GM21447 (cell line): ENCODE results near the gene CCDC142.

Experiments used
- ATAC-seq: cut with Tn5 transposase; IDR thresholded peaks from one replicate; pipeline ENCODE4 v1.9.1; 2021; ENCODE audit not compliant: unreplicated experiment

Gene CCDC142

DNA sequence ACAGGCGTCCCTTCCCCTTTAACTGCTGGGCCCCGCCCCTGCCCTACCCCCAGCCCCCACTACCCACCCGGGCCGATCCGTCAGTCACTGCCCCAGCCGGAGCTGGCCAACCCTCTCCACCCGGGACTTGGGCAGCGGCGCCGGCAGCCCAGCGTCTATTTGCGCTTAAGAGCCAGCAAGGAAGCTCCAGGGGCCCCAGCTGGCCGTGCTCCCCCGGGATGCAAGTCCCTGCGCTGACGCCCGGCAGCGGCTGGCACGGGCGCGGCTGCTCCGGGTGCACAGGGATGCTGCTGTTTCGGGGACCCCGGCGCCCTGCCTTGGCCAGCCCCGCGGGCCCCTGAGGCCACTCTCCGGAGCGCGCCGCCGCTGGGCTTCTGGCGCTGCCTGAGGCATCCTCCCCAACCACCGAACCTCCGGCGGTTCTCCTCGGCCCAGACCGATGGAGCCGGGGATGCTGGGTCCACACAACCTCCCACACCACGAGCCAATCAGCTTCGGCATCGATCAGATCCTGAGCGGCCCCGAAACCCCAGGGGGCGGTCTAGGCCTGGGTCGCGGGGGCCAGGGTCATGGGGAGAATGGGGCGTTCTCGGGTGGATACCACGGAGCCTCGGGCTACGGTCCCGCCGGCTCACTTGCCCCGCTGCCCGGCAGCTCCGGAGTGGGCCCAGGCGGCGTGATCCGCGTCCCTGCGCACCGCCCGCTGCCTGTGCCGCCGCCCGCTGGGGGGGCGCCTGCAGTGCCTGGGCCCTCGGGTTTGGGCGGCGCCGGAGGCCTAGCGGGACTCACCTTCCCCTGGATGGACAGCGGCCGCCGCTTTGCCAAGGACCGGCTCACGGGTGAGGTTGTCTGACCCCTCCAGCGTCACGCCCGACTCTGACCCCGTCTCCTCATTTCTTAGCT lies 31.8 kb upstream of the CCDC142 start, which contains the start of gene TLX2:
TSS of gene TLX2 (plus strand) at position 83 of the 903 bp plus-strand sequence. CDS start at position 440, 357 bp downstream.
- no peak for ATAC-seq

DNA sequence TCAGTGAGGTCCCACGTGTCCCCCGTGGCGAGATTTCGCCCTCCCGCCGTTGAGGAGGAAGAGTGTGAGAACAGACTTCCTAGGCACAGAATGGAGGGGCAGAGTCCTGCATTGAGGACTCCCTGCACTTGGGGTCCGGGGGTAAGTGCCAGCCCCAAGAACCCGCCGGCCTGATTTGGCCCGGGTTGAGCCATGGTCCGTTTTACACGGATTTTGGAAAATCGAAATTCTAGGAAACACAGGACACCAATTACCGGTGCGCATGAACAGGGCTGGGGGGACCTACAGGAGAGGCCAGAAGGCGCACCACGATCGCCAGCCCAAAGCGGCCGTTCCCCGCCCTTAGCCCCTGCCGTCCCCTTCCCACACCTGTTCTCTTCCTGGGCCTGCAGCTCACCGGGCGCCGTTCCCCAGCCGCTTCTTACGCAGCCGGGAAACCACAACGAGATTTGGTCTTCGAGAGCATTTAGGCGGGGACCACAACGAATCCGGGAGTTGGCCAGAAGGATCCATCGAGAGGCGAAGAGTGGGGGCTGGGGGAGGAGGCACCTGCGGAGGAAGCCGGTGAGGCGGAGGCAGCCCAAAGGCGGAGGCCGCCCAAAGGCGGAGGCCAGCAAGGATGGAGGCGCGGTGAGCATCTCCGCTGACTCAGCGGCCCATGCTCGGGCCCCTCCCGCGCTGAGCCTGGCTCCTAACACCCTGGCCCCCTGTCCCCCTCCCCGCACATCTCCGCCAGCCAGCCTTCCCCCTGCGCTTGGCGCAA lies 31.0 kb upstream of the CCDC142 start:
- no peak for ATAC-seq

- no peak for ATAC-seq
These were observed 30.2 kb upstream of the CCDC142 start for GRCh38 chr2:74512744-74513604.

GRCh38 chr2:74511104-74511989 lies 28.5 kb upstream of the CCDC142 start:
- ATAC-seq: no peak

DNA sequence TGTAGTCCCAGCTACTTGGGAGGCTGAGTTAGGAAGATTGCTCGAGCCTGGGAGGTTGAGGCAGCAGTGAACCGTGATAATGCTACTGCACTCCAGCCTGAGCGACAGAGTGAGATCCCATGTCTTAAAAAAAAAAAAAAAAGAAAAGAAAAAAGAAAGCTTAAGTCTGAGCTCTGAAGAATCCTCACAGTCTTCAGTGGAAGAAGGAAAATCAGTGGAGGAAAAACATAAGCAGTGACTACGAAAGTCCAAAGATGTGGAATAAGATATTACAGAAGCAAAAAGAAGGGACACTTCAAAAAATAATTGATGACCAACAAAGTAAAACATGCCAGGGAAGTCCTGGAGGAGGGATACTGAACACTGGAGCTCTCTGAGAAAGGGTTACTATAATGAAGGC lies 27.5 kb upstream of the CCDC142 start:
- ATAC-seq: no peak

DNA sequence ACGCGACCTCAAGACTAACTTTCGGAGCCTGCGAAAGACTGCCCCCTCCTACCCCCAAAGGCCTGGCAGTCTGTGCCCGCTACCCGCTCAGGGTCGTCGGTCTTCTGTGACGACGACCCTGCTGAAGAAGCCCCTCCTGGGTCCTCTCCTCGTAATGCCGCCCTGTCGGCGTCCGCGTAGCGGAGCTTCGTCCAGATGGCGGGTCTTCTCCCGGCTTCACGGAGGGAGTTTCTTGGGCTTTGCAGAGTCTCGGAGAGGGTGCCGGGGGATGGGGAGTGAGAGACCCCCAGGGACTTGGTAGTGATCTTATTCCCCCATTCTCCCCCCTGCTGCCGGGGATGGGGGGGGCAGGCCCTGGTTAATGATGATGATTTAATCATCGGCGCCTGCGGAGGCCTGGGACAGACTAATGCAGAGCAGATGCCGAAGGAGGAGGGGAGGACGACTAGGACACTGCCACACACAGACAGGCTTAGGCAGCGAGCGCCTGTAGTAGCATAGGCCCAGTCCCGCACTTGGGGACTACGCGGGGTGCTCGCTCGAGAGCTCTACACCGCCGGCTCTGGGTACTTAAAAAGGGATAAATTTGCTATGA lies 25.2 kb upstream of the CCDC142 start:
- ATAC-seq: no peak

DNA sequence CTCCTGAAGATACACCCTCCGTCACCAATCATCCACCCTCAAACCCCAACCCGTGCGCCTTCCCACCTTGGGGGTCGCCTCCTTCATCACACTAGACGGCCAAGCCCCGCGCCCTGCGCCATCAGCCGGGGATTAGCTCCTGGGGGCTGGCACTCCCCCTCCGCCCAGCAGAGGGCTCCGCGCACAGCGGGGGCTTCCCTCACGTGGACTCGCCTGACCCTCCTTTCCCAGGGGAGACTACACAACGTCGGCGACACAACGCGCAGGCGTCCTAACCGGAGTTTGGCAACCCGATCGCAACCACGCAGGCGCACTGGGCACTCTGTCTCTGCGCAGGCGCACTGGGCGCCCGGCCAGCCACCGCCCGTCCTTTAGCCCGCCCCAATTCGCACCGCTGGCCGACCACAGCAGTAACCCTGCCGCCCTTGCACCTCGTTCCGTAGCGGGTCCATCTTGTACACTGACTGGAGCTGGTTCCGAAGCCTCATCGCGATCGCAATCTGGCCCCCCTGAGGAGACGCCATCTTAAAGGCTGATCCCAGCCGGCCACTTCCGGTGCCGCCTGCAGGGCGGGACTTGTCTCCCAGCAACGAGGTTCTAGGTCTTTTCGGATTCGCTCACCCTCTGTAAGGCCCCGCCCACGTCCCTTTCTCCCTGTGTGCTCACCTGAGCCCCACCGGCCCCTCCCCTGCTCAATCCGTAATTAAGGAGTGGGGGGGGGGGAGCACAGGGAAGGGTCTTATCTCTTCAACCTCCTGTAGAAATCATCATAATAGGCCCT lies 24.5 kb upstream of the CCDC142 start, which contains the start of gene PCGF1:
TSS of gene PCGF1 (minus strand) at position 551 of the 781 bp plus-strand sequence. CDS start at position 524, 27 bp downstream.
- ATAC-seq: peak; percentile 91

GRCh38 chr2:74505448-74506246 lies 22.8 kb upstream of the CCDC142 start:
- ATAC-seq: no peak

GRCh38 chr2:74504591-74504990 lies 21.8 kb upstream of the CCDC142 start:
- no peak for ATAC-seq

- no peak for ATAC-seq
These were observed 21.0 kb upstream of the CCDC142 start for GRCh38 chr2:74503506-74504475.

- peak; percentile 26 for ATAC-seq
These were observed 20.1 kb upstream of the CCDC142 start for GRCh38 chr2:74502720-74503505.

DNA sequence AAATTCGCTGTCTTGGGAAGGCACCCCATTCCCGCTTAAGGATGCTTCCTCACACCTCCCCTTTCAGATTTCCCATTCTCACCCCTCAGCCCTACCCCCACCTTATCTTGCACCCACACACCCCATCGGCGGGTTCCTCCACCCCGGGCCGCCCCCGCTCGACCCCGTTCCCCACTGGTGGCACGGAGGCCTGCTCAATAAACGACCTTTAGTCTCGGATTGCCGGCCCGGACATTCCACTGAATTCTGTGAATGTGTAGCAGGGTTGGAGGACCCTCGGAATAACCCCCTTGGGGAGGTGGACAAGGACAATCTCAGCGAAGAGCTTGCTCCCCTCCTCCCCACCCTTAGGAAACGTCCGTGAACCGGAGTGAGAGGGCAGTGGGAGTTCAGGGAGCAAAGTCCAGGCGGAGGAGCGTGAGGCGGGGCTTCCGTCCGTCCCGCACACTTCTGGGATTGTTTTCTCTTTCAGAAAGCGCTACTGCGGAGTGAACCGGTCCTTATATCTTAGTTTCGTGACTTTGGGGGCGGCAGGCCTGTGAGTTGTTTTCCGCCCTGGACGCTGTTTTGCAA lies 19.4 kb upstream of the CCDC142 start:
- no peak for ATAC-seq

DNA sequence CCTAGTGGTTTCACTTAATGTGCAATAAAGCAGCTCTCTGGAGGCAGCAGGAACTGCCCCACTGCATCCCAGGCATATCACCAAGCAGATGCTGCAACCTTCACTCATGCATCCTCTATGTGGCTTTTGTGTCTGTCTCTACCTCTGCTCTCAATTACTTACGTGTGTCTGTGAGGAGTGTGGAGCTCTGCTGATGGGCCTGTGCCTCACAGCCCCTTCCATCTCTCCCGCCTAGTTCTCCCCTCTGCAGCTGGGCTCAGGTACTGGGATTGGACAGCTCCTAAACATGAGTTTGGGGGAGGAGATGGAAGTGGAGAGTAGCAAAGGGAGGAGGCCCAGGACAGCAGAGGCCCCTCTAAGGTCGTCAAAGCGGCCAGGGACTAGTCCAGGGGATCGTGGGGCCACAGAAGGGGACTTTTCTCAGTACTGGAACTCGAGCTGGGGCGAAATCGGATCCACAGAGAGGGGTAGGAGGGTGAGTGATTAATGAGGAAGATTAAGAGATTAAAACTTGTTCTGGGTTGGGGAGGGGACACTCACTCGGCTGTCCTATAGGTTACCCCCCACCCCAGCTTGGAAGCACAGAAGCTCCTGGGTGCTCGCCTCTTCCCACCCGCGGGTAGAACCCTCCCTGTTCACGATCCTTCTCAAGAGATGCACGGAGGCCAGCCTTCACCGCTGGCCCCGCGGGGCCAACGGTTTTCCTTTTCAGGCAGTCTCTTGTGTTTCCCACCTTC lies 18.7 kb upstream of the CCDC142 start:
- ATAC-seq: no peak

DNA sequence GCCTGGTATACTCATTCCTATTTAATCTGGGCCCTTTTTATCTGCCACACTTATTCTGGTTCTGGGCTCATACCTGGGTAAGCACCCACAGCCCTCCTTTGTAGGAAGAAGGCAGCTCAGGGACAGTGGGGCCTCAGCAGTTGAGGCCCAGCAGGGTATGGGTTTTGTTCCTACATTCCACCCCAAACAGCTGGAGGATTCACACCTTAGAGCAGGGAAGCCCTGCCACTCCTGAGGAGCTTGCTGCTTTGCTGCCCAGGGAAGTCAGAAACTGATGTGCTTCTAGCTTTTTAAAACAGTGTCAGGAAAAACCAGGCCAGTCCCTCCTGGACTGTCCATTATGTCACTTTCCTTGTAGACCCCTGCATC lies 17.8 kb upstream of the CCDC142 start:
- ATAC-seq: no peak
